Osteocyte (in vitro differentiated cells): ENCODE measurements around the gene ARID3A. TPM values are rescaled to one million over a fixed set of nuclear protein-coding genes. Genes with fewer than 3 reads are reported as not detected.

Experiments used
- DNase-seq: peaks from one replicate; pipeline ENCODE4 v3.0.0; 2021; ENCODE audit warnings: mixed read lengths; ENCODE audit not compliant: unreplicated experiment; ENCODE audit errors: extremely low spot score
- H3K27ac Mint-ChIP-seq: one replicate; pipeline ENCODE4 v1.8.0; 2021; ENCODE audit warnings: mild to moderate bottlenecking, mixed read lengths; ENCODE audit not compliant: unreplicated experiment
- H3K27me3 Mint-ChIP-seq: one replicate; pipeline ENCODE4 v1.8.0; 2021; ENCODE audit warnings: mixed read lengths; ENCODE audit not compliant: unreplicated experiment
- H3K36me3 Mint-ChIP-seq: one replicate; pipeline ENCODE4 v1.8.0; 2021; ENCODE audit warnings: mixed read lengths; ENCODE audit not compliant: unreplicated experiment
- H3K4me1 Mint-ChIP-seq: one replicate; pipeline ENCODE4 v1.8.0; 2021; ENCODE audit warnings: mixed read lengths; ENCODE audit not compliant: unreplicated experiment
- H3K4me3 Mint-ChIP-seq: one replicate; pipeline ENCODE4 v1.8.0; 2021; ENCODE audit warnings: mild to moderate bottlenecking, moderate library complexity, mixed read lengths; ENCODE audit not compliant: unreplicated experiment
- H3K9me3 Mint-ChIP-seq: one replicate; pipeline ENCODE4 v1.8.0; 2021; ENCODE audit warnings: mixed read lengths; ENCODE audit not compliant: unreplicated experiment
- CTCF ChIP-seq: fragments of 200-600 bp; sonication (generic); IDR thresholded peaks from 2 replicates; pipeline ENCODE4 v1.5.0; 2021; ENCODE audit warnings: antibody characterized with exemption, mild to moderate bottlenecking, moderate library complexity
- total RNA-seq: library from RNA; stranded (reverse); gene quantifications from 2 replicates; pipeline ENCODE4 v1.2.1, GENCODE V29; 2021

The ARID3A gene
- total RNA-seq, 1 donor from 2014 or later, result 16.8 TPM

- DNase-seq, result no peak
- Mint-ChIP-seq H3K36me3 (peaks cover 6% of the 10 kb centered on the region), H3K4me3 (no peak overlapping the region), H3K9me3 (no peaks in the 10 kb centered on the region), H3K27ac (no peak overlapping the region), H3K4me1 (peaks cover 35% of the 10 kb centered on the region), H3K27me3 (no peaks in the 10 kb centered on the region)
- no peak for TF ChIP-seq CTCF
Observed at GRCh38 chr19:1014161-1015060, 88.6 kb downstream of the ARID3A start.

GRCh38 chr19:1015061-1015781 lies 89.4 kb downstream of the ARID3A start:
- DNase-seq, result no peak
- peaks cover 39% of the 10 kb centered on the region for H3K4me1 Mint-ChIP-seq
- no peak overlapping the region for H3K27ac Mint-ChIP-seq

GRCh38 chr19:1015782-1016646 lies 90.2 kb downstream of the ARID3A start:
- no peak for DNase-seq
- no peak for TF ChIP-seq CTCF
- peaks cover 39% of the 10 kb centered on the region for H3K4me1 Mint-ChIP-seq
- H3K27ac Mint-ChIP-seq, result no peak overlapping the region
- no peaks in the 10 kb centered on the region for H3K9me3 Mint-ChIP-seq
- peaks cover 3% of the 10 kb centered on the region for H3K36me3 Mint-ChIP-seq
- no peaks in the 10 kb centered on the region for H3K27me3 Mint-ChIP-seq
- no peak overlapping the region for H3K4me3 Mint-ChIP-seq

More at GRCh38 chr19:1015061-1015781, 89.4 kb downstream of the ARID3A start:
- H3K4me3 Mint-ChIP-seq, result no peak overlapping the region
- H3K27me3 Mint-ChIP-seq, result no peaks in the 10 kb centered on the region
- TF ChIP-seq CTCF, result no peak
- H3K9me3 Mint-ChIP-seq, result no peaks in the 10 kb centered on the region
- peaks cover 3% of the 10 kb centered on the region for H3K36me3 Mint-ChIP-seq

GRCh38 chr19:1016647-1017114 lies 90.8 kb downstream of the ARID3A start:
- Mint-ChIP-seq H3K4me3 (peak overlapping the region; percentile 47), H3K4me1 (peaks cover 42% of the 10 kb centered on the region), H3K27ac (peak overlapping the region; percentile 77), H3K27me3 (no peaks in the 10 kb centered on the region), H3K36me3 (peaks cover 3% of the 10 kb centered on the region), H3K9me3 (no peaks in the 10 kb centered on the region)
- DNase-seq, result no peak
- TF ChIP-seq CTCF, result no peak
